Measurements from ENCODE around the gene DUSP22.

The DUSP22 gene

DNA sequence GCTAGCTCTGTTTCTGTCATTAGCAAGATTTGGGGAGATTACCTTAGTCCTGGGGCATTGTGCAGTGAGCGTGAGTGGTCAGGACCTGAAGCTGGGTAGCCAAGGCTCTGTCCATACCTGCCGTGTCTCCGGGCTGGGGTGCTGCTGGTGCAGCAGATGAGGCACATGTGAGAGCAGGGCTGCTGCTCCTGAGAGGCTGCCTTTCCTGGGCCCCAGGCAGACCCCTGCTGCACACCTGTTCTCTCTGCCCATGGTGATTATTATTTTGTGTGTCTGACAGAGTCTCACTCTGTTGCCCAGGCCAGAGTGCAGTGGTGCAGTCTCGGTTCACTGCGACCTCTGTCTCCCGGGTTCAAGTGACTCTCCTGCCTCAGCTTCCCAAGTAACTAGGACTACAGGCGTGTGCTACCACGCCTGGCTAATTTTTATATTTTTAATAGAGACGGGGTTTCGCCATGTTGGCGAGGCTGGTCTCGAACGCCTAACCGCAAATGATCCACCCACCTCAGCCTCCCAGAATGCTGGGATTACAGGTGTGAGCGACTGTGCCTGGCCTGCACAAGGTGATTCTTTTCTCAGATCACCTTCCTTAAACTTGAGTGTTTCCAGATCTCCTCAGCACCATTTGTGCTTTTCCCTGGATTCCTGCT, 62.5 kb downstream of the DUSP22 start:
- no peak for DNase-seq

DNA sequence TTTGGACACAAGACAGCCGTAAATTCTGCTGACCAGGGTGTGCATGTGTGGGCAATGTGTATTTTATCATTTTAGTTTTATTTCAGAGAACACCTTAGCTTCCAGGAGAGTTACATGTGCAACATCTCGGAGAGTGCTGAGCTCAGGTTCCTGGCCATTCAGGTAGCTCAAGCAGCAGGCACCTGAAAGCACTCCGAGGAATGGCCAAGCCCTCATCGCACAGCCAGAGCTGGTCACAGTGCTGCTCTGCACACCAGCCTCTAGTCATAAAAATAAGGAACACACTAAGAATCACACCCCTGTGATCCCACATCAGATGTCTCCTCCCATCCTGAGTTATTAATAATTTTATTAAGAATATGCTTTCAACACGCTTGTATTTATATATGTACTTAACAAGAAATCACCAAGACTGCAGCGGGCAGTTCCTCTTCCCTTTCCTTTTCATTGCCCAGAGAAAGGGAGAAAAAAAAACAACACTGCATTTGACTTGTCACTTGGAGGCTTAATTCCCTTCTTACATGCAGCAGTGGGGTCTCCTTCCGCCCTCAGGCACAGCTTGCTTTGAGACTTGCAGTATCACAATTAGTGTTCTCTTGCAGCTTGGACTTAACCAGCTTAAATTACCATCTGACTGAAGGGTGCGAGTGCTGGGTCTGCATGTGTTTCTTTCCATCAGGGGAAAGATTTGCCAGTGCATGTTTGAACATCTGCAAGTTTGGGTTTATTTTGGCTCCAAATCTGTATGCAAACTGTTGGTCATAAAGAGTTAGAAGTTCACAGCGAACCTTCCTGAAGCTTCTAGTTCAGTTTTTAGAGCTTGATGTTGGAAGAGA, 63.3 kb downstream of the DUSP22 start:
- no peak for DNase-seq

DNA sequence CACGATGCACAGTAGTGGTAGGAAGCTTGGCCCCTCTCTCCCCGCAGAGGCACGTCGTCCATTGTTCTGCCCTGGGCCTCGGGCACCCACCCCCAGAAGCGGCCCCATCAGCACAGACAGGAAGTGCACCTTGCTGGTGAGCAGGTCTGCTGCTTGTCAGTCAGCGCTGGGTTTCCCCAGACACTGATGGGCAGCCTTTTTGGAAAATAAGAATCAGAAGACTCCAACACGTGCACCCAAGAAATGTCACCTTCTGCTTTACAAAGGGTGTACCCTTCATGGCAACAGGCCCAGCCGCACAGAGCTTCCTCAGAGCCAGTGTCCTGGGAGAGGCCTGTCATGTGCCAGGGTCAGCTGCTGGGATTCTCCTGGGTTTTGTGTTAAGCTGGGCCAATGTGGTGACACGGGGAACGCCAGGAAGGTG, 64.6 kb downstream of the DUSP22 start:
- DNase-seq = no peak

DNA sequence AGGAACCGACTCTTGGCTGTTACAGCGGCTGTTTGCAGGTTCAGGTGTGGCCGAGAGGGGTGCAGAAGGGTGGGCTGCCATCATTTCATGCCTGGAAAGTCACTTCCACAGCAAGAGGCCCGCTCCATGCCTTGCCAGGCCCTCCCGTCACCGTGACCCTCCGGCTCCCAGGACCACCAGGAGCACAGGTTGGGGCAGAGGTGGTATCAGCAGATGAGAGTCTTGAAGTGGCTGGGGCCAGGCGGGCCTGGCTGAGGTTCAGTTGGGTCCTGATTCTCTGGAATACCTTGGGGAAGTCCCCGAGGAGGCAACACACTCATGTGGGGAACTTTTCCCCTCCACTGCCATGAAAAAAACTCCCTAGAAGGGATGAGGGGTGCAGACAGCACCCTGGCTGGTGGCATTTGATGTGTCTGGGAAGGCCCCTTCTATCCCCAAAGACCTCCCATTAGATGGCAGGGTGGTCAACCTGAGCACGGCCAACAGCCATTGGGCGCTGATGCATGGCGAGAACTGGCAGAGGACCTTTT, 65.0 kb downstream of the DUSP22 start:
- no peak for DNase-seq

DNA sequence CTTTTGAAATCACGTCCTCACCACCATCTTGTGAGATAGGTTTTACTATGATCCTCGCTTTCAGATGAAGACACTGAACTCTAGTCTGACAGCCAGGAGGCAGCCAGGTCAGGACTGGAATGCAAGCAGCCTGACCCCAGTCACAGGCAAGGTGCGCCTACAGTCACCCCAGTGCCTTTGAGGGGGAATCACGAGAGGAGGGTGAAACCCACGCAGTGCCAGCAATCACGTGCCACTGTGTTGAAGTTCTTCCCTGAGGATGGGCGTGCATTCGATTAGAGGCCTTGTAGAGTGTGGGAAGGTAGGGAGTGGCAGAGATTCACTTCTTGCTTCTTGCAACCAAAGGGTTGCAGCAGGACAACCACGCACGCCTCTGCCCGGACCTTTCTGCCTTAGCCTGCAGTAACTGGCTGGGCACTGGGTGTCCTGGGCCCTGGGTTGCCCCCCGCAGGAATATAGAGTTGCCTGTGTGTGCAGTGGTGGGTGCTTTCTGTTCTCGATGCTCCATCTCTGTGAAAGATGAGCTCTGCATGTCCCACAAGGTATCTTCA, 65.6 kb downstream of the DUSP22 start:
- no peak for DNase-seq

DNA sequence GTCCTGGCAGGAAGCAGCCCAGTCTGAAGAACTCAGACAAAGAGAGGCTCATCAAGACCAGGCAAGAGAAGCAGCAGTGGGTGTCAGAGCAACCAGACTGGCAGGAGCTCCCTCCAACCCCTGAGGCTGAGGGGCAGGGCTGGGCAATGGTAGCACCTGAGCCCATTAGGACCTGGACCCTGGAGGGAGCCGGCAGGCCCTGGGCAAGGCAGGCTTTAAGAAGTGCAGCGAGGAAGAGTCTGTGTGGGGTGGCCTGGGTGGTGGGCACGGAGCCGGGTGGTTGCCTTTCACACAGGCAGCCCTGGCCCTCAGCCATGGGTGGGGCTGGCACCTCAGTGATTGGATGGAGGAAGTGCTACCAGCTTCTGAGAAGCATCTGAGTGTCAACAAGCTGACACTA, 66.1 kb downstream of the DUSP22 start:
- DNase-seq = no peak

DNA sequence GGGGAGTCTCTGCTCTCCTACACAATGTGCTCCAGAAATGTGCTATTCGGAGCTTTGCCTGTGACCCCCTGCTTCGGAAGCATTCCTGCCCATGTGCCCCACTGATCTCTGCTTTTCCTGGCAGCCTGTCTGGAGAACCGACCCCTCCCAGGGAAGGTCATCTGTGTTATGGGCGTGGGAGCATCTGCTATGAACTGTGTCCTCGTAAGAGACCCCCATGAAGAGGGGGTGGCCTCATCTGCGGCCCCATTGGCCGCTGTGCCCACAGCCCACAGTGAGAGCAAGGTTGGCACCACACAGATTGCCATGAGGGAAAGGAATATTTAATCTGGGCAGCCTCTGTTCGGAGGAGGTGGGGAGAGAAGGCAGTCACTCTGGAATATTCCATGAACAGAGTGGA, 66.6 kb downstream of the DUSP22 start:
- DNase-seq = no peak

DNA sequence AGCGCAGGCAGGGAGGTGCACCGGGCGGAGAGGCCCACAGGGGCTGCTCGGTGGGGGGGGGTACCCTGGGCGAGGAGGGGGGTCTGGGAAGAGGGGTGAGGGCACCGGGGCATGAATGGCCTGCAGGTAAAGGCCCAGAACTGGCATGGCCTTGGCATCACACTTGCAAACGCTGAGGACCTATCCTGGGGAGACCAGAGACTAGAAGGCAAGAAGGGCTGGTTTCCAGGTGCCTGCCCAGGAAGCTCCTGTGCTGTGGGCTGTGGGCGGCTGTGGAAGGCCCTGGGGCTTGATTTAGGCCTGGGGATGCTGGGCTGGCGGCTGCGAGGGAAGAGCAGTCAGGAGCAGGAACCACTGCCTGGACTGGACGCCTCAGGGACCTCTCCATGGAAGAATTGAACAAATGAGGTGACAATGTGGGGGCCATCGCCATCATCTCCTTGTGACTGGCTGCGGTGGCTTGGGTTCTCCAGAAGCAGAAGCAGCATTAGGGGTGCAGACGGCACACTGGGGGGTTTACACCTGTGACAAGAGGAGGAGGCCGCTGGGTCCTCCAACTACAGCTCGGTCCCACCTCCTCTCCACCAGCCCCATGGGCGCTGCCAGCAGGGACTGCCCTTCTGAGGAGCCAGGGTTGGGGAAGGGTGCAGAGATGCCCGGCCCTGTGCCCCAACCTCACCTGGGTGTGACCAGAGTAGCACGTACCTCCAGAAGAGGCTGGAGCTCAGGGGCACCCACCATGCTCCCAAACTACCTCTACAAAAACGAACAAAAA, 67.2 kb downstream of the DUSP22 start:
- DNase-seq = no peak

DNA sequence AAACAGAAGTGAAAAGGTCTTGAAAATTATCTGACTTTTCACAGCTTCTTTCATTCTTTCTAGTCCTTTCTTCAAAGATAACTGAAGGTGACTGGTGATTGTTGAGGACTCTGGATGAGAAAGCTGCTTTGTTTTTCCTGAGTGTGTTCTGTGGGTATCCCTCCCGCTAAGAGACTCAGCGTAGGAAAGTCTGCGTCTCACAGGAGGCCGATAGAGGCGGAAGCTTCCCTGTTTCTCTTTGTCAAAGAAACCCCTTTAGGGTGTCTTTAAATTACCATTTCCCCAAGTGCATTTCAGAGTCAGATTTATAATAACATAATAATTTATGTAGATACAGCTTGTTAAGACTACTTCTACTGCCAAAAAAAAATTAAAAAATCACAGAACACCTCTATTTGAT, 68.1 kb downstream of the DUSP22 start:
- no peak for DNase-seq

DNA sequence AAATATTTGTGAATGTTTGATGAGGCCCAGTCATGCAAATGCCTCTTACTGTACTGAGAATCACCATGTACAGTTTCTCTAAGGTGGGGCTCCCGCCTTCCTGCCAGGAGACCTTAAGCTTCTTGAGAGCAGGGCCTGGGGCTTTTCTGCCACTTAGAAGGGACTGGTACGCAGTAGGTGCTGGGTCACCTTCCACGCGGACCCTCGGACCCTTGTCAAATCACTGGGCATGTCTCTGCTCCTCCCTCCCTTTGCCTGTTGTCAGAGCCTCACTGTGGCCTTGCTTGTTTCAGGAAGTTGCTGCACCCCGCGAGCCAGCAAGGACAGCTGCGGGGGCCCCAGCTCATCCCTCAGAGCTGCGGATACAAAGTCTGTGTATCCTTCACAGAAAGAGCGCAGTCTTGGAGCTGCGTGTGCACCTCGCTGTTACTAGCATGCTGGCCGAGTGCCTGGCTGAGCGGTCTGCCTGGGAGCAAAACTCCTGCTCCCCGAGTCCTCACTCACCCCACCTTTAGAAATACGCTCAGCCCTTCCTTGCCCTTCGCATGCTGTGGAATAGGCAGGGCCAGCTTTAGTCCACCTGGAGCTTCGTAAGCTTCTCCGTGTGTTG, 68.6 kb downstream of the DUSP22 start:
- DNase-seq = no peak

DNA sequence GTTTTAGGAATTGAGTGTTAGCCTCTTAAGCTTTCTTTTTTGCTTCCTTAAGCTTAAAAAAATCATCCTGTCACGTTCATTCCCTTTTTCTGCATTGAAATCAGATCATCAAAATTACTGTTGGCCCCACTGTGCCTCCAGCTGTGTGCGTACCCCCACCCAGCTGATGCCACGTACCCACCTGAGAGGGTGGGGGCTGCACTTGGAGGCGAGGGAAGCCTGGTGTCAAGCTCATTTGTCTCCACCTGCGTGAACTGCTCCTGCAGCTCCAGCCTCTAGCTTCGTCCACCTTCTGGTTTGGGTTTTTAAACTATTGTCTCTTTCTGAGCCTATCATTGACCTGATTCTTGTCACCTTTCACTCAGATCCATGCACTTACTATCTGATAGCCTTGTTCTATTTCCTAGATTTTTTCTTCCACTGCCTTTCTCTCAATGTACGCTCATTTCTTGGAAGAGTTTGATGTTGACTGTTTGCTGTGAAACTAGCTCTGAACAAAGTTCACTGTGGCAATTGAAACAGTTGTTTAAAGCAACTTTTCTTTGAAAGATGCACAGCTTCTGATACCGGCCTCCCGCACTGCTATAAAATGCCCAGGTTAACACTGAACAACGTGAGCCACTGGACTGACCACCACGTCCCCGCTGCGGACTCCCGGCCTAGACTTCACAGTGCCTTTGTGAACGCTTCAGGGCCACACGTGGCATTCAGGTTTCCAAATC, 69.3 kb downstream of the DUSP22 start:
- no peak for DNase-seq

DNA sequence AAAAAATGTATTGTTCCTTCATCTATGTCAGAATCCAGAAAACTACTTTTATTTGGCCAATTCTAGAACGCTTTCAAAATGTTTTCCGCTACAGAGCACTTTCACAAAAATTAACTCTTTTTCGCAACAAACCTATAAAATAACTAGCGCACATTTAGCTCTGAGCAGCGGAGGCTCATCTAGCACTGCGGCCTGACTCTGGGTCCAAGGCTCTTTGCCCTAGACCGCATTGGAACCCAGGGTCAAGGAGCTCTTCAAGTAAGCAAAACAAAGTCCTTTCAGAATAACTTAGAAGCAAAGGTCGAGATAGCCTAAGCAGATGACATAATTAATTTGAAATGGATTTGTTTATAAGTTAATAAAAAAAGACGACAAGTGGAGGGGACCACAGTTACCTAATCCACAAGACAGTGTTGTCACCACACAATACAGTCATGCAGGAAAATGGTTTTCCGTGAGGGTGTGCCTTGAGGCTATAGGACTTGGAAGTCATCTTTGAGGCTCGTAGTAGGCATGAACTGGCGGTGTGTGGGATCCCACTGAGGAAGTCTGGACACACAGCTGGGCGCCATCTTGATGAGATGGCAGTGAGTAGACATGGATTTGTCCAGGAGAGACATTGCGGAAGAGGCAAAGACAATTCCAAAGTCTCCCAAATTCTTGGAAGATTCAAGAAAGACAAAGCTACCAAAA, 70.1 kb downstream of the DUSP22 start:
- no peak for DNase-seq

DNA sequence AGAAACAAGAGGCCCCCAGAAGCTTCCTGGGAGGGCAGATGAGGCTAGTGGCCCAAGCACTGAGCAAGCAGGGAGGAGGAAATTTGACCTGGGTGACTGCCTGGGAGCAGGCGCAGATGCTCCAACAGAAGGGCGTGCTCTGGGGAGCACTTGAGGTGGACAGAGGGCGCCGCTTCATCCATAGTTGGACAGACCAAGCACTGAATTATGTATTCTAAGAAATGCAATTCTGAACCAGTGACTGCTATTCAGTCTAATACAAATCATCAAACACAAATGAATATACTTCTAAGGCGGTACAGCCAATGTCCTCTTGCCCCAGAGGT, 70.6 kb downstream of the DUSP22 start:
- no peak for DNase-seq

DNA sequence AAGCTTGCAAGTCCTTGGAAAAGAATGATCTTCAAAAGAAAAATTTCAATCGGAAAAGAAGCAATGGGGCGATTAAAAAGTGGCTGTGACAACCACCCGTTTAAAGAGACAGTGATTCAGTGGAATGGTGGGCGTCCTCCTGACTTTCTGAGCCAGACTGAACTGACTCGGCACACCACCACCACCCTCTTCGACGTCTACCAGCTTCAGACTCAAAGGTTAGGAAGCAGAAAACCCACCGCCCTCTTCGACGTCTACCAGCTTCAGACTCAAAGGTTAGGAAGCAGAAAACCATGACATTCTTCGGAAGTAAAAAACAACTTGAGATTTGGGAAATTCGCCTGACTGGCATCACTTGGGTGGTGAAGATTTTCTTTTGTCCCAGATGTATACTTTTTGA, 71.0 kb downstream of the DUSP22 start:
- DNase-seq = no peak

DNA sequence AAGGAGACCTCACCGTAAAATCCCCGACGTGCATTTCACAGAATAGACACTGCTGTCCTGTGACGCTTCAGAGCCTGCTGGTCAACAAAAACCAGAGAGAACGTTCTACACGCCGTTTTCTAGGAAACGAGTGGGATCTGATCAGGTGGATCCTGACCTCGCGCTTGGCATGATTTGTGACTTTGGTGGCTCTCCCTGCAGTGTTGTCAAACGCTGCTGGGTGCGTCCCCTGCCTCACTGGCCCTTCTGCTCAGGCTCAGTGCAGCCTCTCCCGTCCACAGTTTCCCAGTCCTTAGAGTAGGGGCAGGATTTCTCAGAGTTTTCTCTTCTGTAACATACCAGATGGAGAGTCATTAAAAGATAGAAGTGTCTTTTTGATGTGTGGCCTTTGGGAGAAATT, 71.6 kb downstream of the DUSP22 start:
- no peak for DNase-seq

DNA sequence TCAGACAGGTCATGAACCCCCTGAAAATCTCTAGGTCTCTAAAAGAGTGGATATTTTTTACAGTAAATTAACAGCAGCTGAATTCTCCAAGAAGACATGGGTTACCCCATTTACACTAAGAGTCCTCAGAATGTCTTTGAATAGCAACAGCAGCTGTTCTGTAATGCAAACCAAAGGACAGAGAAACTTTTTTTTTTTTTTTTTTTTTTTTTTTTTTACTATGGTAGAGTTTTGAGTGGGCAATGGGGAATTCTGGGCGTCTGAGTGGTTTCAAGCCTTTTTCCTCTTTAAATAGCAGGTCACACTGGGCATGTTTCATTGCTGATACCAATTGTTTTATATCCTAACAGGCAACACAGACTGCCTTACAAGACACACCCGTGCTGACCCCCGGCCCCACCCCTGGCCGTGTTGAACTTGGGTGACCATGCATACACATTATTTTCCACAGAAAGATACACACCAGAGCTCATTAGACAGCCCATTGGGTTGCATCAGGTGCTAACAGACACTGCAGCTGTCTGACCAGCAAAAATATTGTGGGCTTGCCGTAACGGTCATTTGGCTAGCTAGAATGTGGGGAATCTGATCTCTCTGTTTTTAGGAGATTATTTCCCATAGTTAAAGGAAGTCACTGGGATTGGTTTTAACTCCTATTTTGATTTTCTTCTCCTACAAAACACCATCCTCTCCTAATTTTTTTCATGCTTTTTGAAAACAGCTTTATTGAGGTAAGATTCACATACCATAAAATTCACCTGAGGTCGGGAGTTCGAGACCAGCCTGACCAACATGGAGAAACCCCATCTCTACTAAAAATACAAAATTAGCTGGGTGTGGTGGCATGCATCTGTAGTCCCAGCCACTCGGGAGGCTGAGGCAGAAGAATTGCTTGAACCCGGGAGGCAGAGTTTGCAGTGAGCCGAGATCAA, 72.6 kb downstream of the DUSP22 start:
- no peak for DNase-seq

DNA sequence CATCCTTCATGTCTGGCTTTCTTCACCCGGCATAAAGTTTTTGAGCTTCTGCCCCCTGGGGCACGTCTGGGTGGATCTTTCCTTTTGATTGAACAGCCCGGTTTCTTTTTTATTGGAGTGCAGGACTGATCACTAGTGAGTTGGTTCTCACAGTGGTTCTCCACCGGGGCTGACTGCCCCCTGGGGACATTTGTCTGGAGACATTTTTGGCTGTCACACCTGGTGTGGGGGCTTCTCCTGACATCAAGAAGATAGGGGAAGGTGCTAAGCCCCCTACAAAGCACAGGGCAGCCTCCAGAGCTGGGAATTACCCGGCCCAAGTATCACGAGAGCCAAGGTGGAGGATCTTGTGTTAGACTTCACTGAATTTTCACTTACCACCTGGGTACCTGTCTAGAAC, 73.5 kb downstream of the DUSP22 start:
- no peak for DNase-seq

DNA sequence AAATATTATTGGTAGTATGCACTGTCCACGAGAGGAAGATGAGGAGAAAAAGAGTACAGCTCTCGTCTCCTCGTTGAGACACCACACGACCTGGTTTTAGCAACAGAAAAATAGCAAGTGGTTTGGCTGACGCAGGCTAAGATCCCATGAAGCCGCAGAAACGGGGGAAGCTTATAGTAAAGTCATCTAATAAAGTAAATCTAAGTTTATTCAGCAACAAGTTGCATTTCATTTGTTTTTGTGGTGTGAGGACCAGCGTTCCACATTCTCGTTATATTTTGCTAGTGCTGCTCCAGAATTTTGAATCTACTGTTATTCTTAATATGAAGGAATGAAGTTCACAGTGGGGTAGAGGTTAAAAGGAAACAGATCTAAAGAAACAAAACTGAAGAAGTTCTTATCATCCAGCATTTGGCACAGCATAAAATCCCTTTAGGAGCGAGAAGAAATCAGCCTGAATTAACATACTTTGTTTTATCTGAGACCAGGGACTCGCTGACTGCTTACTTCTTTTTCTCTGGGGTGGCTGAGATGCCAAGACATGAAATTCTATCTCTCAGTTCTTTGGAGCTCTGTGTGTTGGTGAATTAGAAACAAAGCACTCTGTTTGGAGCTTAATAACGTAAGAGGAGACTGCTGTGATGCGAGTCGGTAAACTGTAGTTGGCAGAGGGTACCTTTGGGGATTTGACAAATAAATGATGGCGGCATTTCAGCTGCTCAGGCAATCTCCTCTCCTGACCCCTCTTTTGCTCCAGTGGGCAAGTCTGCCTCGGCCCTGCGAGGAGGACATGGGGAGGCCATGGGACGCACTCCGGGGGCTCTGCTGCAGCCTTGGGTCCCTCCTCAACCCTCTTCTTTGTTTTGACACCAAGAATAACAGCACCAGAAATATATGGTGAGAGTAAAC, 74.4 kb downstream of the DUSP22 start:
- no peak for DNase-seq

DNA sequence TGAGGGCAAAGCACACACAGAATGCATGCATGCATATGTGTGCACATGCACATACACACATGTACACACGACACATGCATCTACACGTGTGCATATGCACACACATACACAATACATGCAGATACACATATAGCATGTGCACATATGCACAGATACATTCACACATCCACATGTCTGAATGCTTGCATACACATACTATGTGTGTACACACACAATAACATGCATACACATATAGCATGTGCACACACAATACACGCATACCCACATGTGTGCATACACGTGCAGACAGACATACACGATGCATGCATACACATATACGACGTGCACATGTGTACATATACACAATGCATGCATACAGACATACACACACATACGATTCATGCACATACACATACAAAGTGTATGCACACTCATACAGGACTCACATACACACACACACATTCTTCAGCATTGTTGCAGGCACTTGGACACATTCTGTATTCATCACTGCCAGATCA, 75.1 kb downstream of the DUSP22 start:
- no peak for DNase-seq

Measured in NCI-H2029 (cell line).